Endothelial cell of umbilical vein (primary cell): Measurements from ENCODE around the gene GRID1. TPM values are rescaled to one million over a fixed set of nuclear protein-coding genes. Genes with fewer than 3 reads are reported as not detected.

Experiments used
- BruUV-seq: library from RNA; stranded (reverse); fragments of 400-500 nt; replicated peaks from 2 replicates; lab custom pipeline; 2021; lab: Mats Ljungman, UMichigan
- CTCF ChIA-PET: fragments of 300-600, 350-600 bp; sonication (Branson Sonifier 250); formaldehyde crosslinking; loops from one replicate; lab custom pipeline; 2021; ENCODE audit warnings: antibody characterized with exemption, inconsistent platforms; lab: Charles Lee
- POLR2A ChIA-PET: fragments of 300-600, 350-600 bp; sonication (Branson Sonifier 250); formaldehyde crosslinking; loops from one replicate; lab custom pipeline; 2021; ENCODE audit warnings: antibody characterized with exemption, inconsistent platforms; lab: Charles Lee
- DNase-seq: peaks from one replicate; pipeline ENCODE4 v3.0.0-alpha.2; 2011; ENCODE audit warnings: low read depth, low spot score
- FAIRE-seq: peaks from 2 replicates; lab custom pipeline; 2011; peaks lifted over from hg19 to GRCh38; lab: Jason Lieb, UNC
- H2AFZ ChIP-seq: 2 replicates; pipeline ENCODE4 v1.6.0; 2012; ENCODE audit warnings: low read depth, low read length, control low read depth, inconsistent platforms
- H3K27ac ChIP-seq: 2 replicates; pipeline ENCODE4 v1.5.1; 2011; ENCODE audit warnings: low read depth, mild to moderate bottlenecking, control low read depth, low read length, moderate library complexity; ENCODE audit not compliant: insufficient read depth
- H3K27me3 ChIP-seq, 2 experiments: 2 replicates each; pipeline versions ENCODE4 v1.6.0 to v1.6.1; 2011; ENCODE audit warnings: low read length in 2 of 2, mixed read lengths in 1 of 2; ENCODE audit not compliant: control insufficient read depth in 2 of 2, insufficient read depth in 2 of 2
- H3K36me3 ChIP-seq, 2 experiments: 2 replicates in 1 of 2; 3 replicates in 1 of 2; pipeline ENCODE4 v1.5.1; 2011; ENCODE audit warnings: low read length in 2 of 2, mild to moderate bottlenecking in 1 of 2, moderate library complexity in 1 of 2; ENCODE audit not compliant: control insufficient read depth in 2 of 2, insufficient read depth in 2 of 2; ENCODE audit errors: extremely low read depth in 1 of 2
- H3K4me1 ChIP-seq: 3 replicates; pipeline ENCODE4 v1.5.1; 2011; ENCODE audit warnings: mild to moderate bottlenecking, low read length; ENCODE audit not compliant: control insufficient read depth, insufficient read depth; ENCODE audit errors: extremely low read depth
- H3K4me2 ChIP-seq: 2 replicates; pipeline ENCODE4 v1.6.1; 2011; ENCODE audit warnings: low read length, control low read depth, mixed read lengths; ENCODE audit not compliant: insufficient read depth
- H3K4me3 ChIP-seq, 3 experiments: fragments of 200-600 bp in 1 of 3; sonication (generic), shearing (Covaris generic) in 1 of 3; replicated peaks in 1 of 3; 2 replicates each; pipeline ENCODE4 v1.5.1; 2011 to 2016; ENCODE audit warnings: control low read depth in 3 of 3, low read length in 3 of 3, mild to moderate bottlenecking in 2 of 3, inconsistent platforms in 1 of 3, low read depth in 1 of 3, moderate library complexity in 1 of 3; ENCODE audit not compliant: insufficient read depth in 1 of 3
- H3K79me2 ChIP-seq: 2 replicates; pipeline ENCODE4 v1.6.0; 2012; ENCODE audit warnings: low read length, inconsistent platforms; ENCODE audit not compliant: control insufficient read depth, insufficient read depth
- H3K9ac ChIP-seq: replicated peaks from 2 replicates; pipeline ENCODE3; 2011; ENCODE audit warnings: low read length, control low read depth; ENCODE audit not compliant: insufficient read depth; ENCODE audit errors: extremely low read depth
- H3K9me1 ChIP-seq: replicated peaks from 3 replicates; pipeline ENCODE4 v1.6.0; 2011; ENCODE audit warnings: mild to moderate bottlenecking, low read length; ENCODE audit not compliant: control insufficient read depth, insufficient read depth; ENCODE audit errors: extremely low read depth
- H3K9me3 ChIP-seq: replicated peaks from 2 replicates; pipeline ENCODE4 v1.5.1; 2012; ENCODE audit warnings: low read length, inconsistent platforms; ENCODE audit not compliant: control insufficient read depth, insufficient read depth
- H4K20me1 ChIP-seq: replicated peaks from 2 replicates; pipeline ENCODE3; 2011; ENCODE audit warnings: mild to moderate bottlenecking, low read length; ENCODE audit not compliant: control insufficient read depth, insufficient read depth; ENCODE audit errors: extremely low read depth
- EZH2 ChIP-seq: IDR thresholded peaks from 2 replicates; pipeline ENCODE4 v1.6.1; 2012; ENCODE audit warnings: borderline replicate concordance, low read depth, mild to moderate bottlenecking, moderate library complexity, low read length, inconsistent platforms; ENCODE audit not compliant: severe bottlenecking
- FOS ChIP-seq: IDR thresholded peaks from 2 replicates; pipeline ENCODE4 v1.6.1; 2011; ENCODE audit warnings: mild to moderate bottlenecking, low read length, moderate library complexity, borderline replicate concordance; ENCODE audit not compliant: insufficient read depth
- GATA2 ChIP-seq: IDR thresholded peaks from 2 replicates; pipeline ENCODE4 v1.7.0; 2011; ENCODE audit warnings: low read depth, mild to moderate bottlenecking, moderate library complexity, mixed read lengths, low read length; ENCODE audit not compliant: insufficient read length, insufficient read depth
- MYC ChIP-seq: IDR thresholded peaks from one replicate; pipeline ENCODE4 v1.6.1; 2011; ENCODE audit warnings: mild to moderate bottlenecking, low read depth, low read length
- POLR2A ChIP-seq: IDR thresholded peaks from 2 replicates; pipeline ENCODE4 v1.6.1; 2012; ENCODE audit warnings: low read depth, mild to moderate bottlenecking, control low read depth, low read length
- POLR2AphosphoS5 ChIP-seq: IDR thresholded peaks from 2 replicates; pipeline ENCODE4 v1.6.1; 2012; ENCODE audit warnings: low read depth, mild to moderate bottlenecking, control low read depth, low read length, moderate library complexity; ENCODE audit not compliant: insufficient read depth
- dilution Hi-C: fragments of 300-500 bp; cut with MboI; formaldehyde crosslinking; loops from one replicate; pipeline ENCODE4 v1.15.0; 2019; ENCODE audit warnings: low sequenced_read_pairs; ENCODE audit not compliant: extremely low pct_ligation_motif_present
- intact Hi-C: fragments of 100-400 bp; cut with micrococcal nuclease; formaldehyde crosslinking; loops from one replicate; pipeline ENCODE4 v1.10.0; 2022
- polyA plus RNA-seq, 4 experiments: library from polyadenylated mRNA; depleted of rRNA in 3 of 4; stranded (reverse) in 3 of 4; unstranded in 1 of 4; fragments of >200 nt; gene quantifications; 2 replicates each; pipeline versions ENCODE4 v1.2.1 to v1.2.3, GENCODE V29; 2011 to 2012; ENCODE audit warnings: missing spikeins in 1 of 4
- total RNA-seq: library from RNA; stranded (reverse); gene quantifications from 2 replicates; pipeline ENCODE4 v1.2.3, GENCODE V29; 2021
- TF ChIP-seq, protein P1 (sequence below), 2 donors: IDR thresholded peaks; 1 replicate in 1 of 2; 2 replicates in 1 of 2; pipeline ENCODE4 v1.5.1; 2011; ENCODE audit warnings: low read length in 2 of 2, mild to moderate bottlenecking in 2 of 2, moderate library complexity in 2 of 2, control low read depth in 1 of 2, inconsistent platforms in 1 of 2, low read depth in 1 of 2; ENCODE audit not compliant: insufficient read depth in 1 of 2; ENCODE audit errors: extremely low read depth in 1 of 2
- TF ChIP-seq, protein P2 (sequence below): IDR thresholded peaks from 2 replicates; pipeline ENCODE4 v1.6.1; 2011; ENCODE audit not compliant: insufficient read depth, insufficient read length

The GRID1 gene
- total and polyA plus RNA-seq, 2 donors (not counting 3 experiments of a cell fraction or from before 2014, with no cell fraction given): not detected

DNA sequence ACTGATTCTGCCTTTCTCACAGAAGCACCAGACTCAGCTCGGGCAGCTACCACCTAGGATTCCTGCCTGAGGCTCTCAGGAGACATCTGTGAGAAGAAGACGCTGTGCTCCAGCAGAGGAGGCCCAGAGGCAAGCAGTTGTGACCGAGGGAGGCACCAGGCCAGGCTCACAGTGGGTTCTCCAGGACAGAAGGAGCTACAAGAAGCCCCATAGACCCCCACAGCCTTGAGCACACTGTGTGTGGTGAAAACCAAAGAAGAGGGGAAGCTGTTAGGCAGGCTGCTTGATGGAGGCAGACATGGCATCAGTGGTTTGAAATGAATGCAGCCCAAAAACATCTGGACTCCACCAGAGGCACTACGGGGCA lies 198.8 kb downstream of the GRID1 start:
- dilution Hi-C loops (no loop called here), intact Hi-C loops (no loop called here)
- DNase-seq (no peak), FAIRE-seq (no peak)
- Histone ChIP-seq H4K20me1 (no peaks in the 10 kb centered on the region), H3K9me3 (no peaks in the 10 kb centered on the region), H3K79me2 (no peaks in the 10 kb centered on the region), H3K4me2 (no peak overlapping the region), H3K27me3 (no peaks in the 10 kb centered on the region), H3K9ac (no peak overlapping the region), H2AFZ (no peak overlapping the region), H3K4me1 (no peaks in the 10 kb centered on the region), H3K36me3 (no peaks in the 10 kb centered on the region), H3K4me3 (no peak overlapping the region), H3K9me1 (no peaks in the 10 kb centered on the region), H3K27ac (no peak overlapping the region)
- no TSS peak for BruUV-seq
- ChIA-PET POLR2A (no interaction called here), CTCF (interaction anchor here (0.5 kb wide), 1 partner anchor 533 kb away, joined by 3 read pairs; no protein-coding TSS in a partner anchor)
- TF ChIP-seq, protein P1, sequence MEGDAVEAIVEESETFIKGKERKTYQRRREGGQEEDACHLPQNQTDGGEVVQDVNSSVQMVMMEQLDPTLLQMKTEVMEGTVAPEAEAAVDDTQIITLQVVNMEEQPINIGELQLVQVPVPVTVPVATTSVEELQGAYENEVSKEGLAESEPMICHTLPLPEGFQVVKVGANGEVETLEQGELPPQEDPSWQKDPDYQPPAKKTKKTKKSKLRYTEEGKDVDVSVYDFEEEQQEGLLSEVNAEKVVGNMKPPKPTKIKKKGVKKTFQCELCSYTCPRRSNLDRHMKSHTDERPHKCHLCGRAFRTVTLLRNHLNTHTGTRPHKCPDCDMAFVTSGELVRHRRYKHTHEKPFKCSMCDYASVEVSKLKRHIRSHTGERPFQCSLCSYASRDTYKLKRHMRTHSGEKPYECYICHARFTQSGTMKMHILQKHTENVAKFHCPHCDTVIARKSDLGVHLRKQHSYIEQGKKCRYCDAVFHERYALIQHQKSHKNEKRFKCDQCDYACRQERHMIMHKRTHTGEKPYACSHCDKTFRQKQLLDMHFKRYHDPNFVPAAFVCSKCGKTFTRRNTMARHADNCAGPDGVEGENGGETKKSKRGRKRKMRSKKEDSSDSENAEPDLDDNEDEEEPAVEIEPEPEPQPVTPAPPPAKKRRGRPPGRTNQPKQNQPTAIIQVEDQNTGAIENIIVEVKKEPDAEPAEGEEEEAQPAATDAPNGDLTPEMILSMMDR (IDR thresholded peaks at IDR 0.05; ENCODE audit: extremely low read depth in 1 of 2, insufficient read depth in 1 of 2, low read depth in 1 of 2, low read length in 2 of 2): no peak
- no peak for TF ChIP-seq EZH2
- TF ChIP-seq, protein P2, sequence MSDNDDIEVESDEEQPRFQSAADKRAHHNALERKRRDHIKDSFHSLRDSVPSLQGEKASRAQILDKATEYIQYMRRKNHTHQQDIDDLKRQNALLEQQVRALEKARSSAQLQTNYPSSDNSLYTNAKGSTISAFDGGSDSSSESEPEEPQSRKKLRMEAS: no peak
- TF ChIP-seq FOS: no peak
- no peak for TF ChIP-seq POLR2A
- TF ChIP-seq MYC: no peak
- TF ChIP-seq GATA2: no peak
- TF ChIP-seq POLR2AphosphoS5: no peak
